Gastroesophageal sphincter (tissue), 4 donors: ENCODE data around the gene GPR55. TPM values are rescaled to one million over a fixed set of nuclear protein-coding genes. Genes with fewer than 3 reads are reported as not detected.

Experiments
- ATAC-seq: fragments of 150-250 bp; one replicate; pipeline ENCODE4 v1.9.1; 2016; ENCODE audit warnings: mild to moderate bottlenecking, moderate library complexity
- H3K27ac ChIP-seq, 4 donors: fragments of 200-600 bp; sonication (generic) in 3 of 4; 1 replicate in 3 of 4; 2 replicates in 1 of 4; pipeline ENCODE4 v1.5.1; 2016 to 2019
- H3K27me3 ChIP-seq: fragments of 200-600 bp; sonication (generic); one replicate; pipeline ENCODE4 v1.5.1; 2019
- H3K36me3 ChIP-seq, 2 donors: fragments of 200-600 bp; sonication (generic); one replicate each; pipeline ENCODE4 v1.5.1; 2019; ENCODE audit warnings: control low read depth in 1 of 2
- H3K4me1 ChIP-seq, 3 donors: fragments of 200-600 bp; sonication (generic); 1 replicate in 2 of 3; 2 replicates in 1 of 3; pipeline ENCODE4 v1.5.1; 2016 to 2019; ENCODE audit warnings: control low read depth in 2 of 3
- H3K4me3 ChIP-seq, 2 donors: fragments of 200-600 bp; sonication (generic); one replicate each; pipeline ENCODE4 v1.5.1; 2019; ENCODE audit warnings: mild to moderate bottlenecking in 1 of 2, moderate library complexity in 1 of 2
- H3K9me3 ChIP-seq, 3 donors: fragments of 200-600 bp; sonication (generic); one replicate each; pipeline ENCODE4 v1.5.1; 2017 to 2019; ENCODE audit warnings: control low read depth in 2 of 3
- CTCF ChIP-seq, 4 experiments: fragments of 200-600 bp in 2 of 4; fragments of 450-650 bp in 2 of 4; sonication (generic) in 1 of 4; IDR thresholded peaks; one replicate each; pipeline ENCODE4 v1.5.1; 2017 to 2019; ENCODE audit warnings: antibody characterized with exemption in 4 of 4, mild to moderate bottlenecking in 2 of 4, moderate library complexity in 2 of 4
- EP300 ChIP-seq: sonication (generic); formaldehyde crosslinking; IDR thresholded peaks from one replicate; pipeline ENCODE4 v1.6.1; 2017; ENCODE audit warnings: antibody characterized with exemption, mild to moderate bottlenecking
- POLR2A ChIP-seq, 2 donors: fragments of 450-650 bp; IDR thresholded peaks; one replicate each; pipeline ENCODE4 v1.6.1; 2017; ENCODE audit warnings: antibody characterized with exemption in 2 of 2, mild to moderate bottlenecking in 2 of 2, moderate library complexity in 1 of 2
- POLR2AphosphoS5 ChIP-seq: sonication (generic); formaldehyde crosslinking; IDR thresholded peaks from one replicate; pipeline ENCODE4 v1.6.1; 2017; ENCODE audit warnings: antibody characterized with exemption
- WGBS, 2 donors: methylation state at CpG; one replicate each; pipeline ENCODE4 v1.1.5; 2018; ENCODE audit warnings: low coverage in 1 of 2; 5-methylcytosine and 5-hydroxymethylcytosine counted together
- total RNA-seq, 4 donors: library from RNA; depleted of rRNA; stranded (reverse); fragments of >200 nt; gene quantifications; one replicate each; pipeline ENCODE4 v1.1.0, GENCODE V29; 2016

The GPR55 gene
- total RNA-seq, 4 donors from 2014 or later, result 0.08 to 0.12 TPM; not detected in 2

GRCh38 chr2:230949966-230950873, 25.2 kb upstream of the GPR55 start:
- Histone ChIP-seq H3K36me3 (no peaks in the 10 kb centered on the region), H3K4me3 (no peak overlapping the region), H3K9me3 (no peaks in the 10 kb centered on the region), H3K27ac (no peak overlapping the region), H3K4me1 (no peaks in the 10 kb centered on the region), H3K27me3 (no peaks in the 10 kb centered on the region)
- ATAC-seq, result no peak
- TF ChIP-seq EP300 (no peak), CTCF (IDR thresholded peaks at IDR 0.05) (no peak), POLR2AphosphoS5 (no peak), POLR2A (IDR thresholded peaks at IDR 0.05) (no peak)
- WGBS, 2 donors, result 85 to 92% methylated on average over 9 to 19 of the region's 20 CpGs

GRCh38 chr2:230947908-230948365, 22.9 kb upstream of the GPR55 start:
- Histone ChIP-seq H3K27me3 (no peaks in the 10 kb centered on the region), H3K4me3 (no peak overlapping the region), H3K36me3 (no peaks in the 10 kb centered on the region), H3K27ac (no peak overlapping the region), H3K9me3 (no peaks in the 10 kb centered on the region), H3K4me1 (no peaks in the 10 kb centered on the region)
- 77 to 100% methylated on average over 1 to 2 of the region's 10 CpGs for WGBS, 2 donors
- no peak for ATAC-seq
- TF ChIP-seq CTCF (IDR thresholded peaks at IDR 0.05) (no peak), POLR2AphosphoS5 (no peak), POLR2A (IDR thresholded peaks at IDR 0.05) (no peak), EP300 (no peak)

- H3K9me3 ChIP-seq, result no peaks in the 10 kb centered on the region
- H3K27ac ChIP-seq, result no peak overlapping the region
- ATAC-seq, result no peak
- 80 to 95% methylated on average over 2 of the region's 3 CpGs for WGBS, 2 donors
- TF ChIP-seq POLR2AphosphoS5, result no peak
- TF ChIP-seq POLR2A (IDR thresholded peaks at IDR 0.05), result no peak
- no peak for TF ChIP-seq EP300
- TF ChIP-seq CTCF (IDR thresholded peaks at IDR 0.05), result no peak
- H3K4me1 ChIP-seq, result no peaks in the 10 kb centered on the region
- H3K4me3 ChIP-seq, result no peak overlapping the region
- H3K27me3 ChIP-seq, result no peaks in the 10 kb centered on the region
- H3K36me3 ChIP-seq, result no peaks in the 10 kb centered on the region
Observed at GRCh38 chr2:230947235-230947576, 22.2 kb upstream of the GPR55 start.

GRCh38 chr2:230946429-230947234, 21.6 kb upstream of the GPR55 start:
- ATAC-seq, result no peak

More at GRCh38 chr2:230946429-230947234, 21.6 kb upstream of the GPR55 start:
- Histone ChIP-seq H3K36me3 (no peaks in the 10 kb centered on the region), H3K4me1 (no peaks in the 10 kb centered on the region), H3K4me3 (no peak overlapping the region), H3K27me3 (no peaks in the 10 kb centered on the region), H3K27ac (no peak overlapping the region), H3K9me3 (no peaks in the 10 kb centered on the region)
- 81 to 100% methylated on average over 2 to 7 of the region's 7 CpGs for WGBS, 2 donors
- TF ChIP-seq CTCF (IDR thresholded peaks at IDR 0.05) (no peak), EP300 (no peak), POLR2A (IDR thresholded peaks at IDR 0.05) (no peak), POLR2AphosphoS5 (no peak)
